ENCODE results near the gene DMC1.

Gene DMC1

DNA sequence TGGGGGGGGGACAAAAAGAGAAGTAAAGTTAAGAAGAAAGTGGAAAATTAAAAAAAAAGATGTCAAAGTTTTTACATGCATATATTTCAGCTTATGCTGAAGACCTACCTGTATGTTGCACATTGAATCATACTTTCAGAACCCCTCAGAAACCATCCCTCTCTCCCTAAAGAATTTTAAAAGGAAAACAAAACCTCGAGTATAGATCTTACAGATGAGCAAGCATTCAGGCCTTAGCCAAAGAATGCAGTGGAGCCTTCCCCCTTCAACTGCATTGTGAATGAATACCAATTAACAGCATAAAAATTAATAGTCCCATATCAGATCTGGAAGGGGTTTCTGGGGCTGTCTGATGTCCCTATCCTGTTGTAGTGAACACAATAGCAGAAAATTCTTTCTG is 85.7 kb downstream of the DMC1 start:
- DNase-seq, result no peak
- Histone ChIP-seq H3K36me3 (replicated peaks) (peaks cover 95% of the 10 kb centered on the region), H3K27ac (no peak overlapping the region)

GRCh38 chr22:38482662-38483308 is 87.2 kb downstream of the DMC1 start:
- no peak for DNase-seq
- in situ Hi-C loops (cut with HindIII; ENCODE audit: low pct_ligation_motif_present, low sequenced_read_pairs), result no loop called here
- H3K27ac ChIP-seq, result no peak overlapping the region
- H3K4me3 ChIP-seq (ENCODE audit: low read depth, low read length), result no peak overlapping the region
- peaks cover 89% of the 10 kb centered on the region for H3K36me3 ChIP-seq (replicated peaks)
- TF ChIP-seq CTCF (IDR thresholded peaks at IDR 0.05; ENCODE audit: low read depth, low read length, missing control alignments), result no peak
- no peaks in the 10 kb centered on the region for H3K27me3 ChIP-seq (replicated peaks)

More for the DNA sequence above, 85.7 kb downstream of the DMC1 start:
- no peaks in the 10 kb centered on the region for H3K27me3 ChIP-seq (replicated peaks)
- H3K4me3 ChIP-seq (ENCODE audit: low read depth, low read length), result no peak overlapping the region
- in situ Hi-C loops (cut with HindIII; ENCODE audit: low pct_ligation_motif_present, low sequenced_read_pairs), result no loop called here
- TF ChIP-seq CTCF (IDR thresholded peaks at IDR 0.05; ENCODE audit: low read depth, low read length, missing control alignments), result no peak

DNA sequence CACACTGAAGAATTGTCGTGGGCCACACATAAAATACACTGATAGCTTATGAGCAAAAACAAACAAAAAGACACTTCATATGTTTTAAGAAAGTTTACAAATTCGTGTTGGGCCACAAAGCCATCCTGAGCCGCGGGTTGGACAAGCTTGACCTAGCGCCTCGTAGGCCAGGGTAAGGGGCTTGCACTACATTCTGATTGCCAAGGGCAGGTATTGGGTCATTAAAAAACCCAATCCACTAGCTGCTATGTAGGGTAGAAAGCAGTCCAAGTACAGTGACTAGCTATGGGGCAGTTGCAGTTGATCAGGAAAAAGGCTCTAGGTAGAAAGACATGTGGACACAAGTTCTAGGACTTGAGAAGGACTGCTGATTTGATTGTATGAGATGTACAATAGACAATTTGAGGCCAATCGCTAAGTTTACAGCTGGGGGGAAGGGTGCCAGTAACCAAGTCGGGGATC is 88.1 kb downstream of the DMC1 start:
- DNase-seq, result no peak
- H3K27ac ChIP-seq, result no peak overlapping the region
- peaks cover 89% of the 10 kb centered on the region for H3K36me3 ChIP-seq (replicated peaks)
- no peak for TF ChIP-seq CTCF (IDR thresholded peaks at IDR 0.05; ENCODE audit: low read depth, low read length, missing control alignments)
- in situ Hi-C loops (cut with HindIII; ENCODE audit: low pct_ligation_motif_present, low sequenced_read_pairs), result no loop called here
- H3K4me3 ChIP-seq (ENCODE audit: low read depth, low read length), result no peak overlapping the region
- H3K27me3 ChIP-seq (replicated peaks), result no peaks in the 10 kb centered on the region

- H3K27ac ChIP-seq, result no peak overlapping the region
- H3K27me3 ChIP-seq (replicated peaks), result no peaks in the 10 kb centered on the region
- no peak overlapping the region for H3K4me3 ChIP-seq (ENCODE audit: low read depth, low read length)
- no peak for DNase-seq
- no peak for TF ChIP-seq CTCF (IDR thresholded peaks at IDR 0.05; ENCODE audit: low read depth, low read length, missing control alignments)
- in situ Hi-C loops (cut with HindIII; ENCODE audit: low pct_ligation_motif_present, low sequenced_read_pairs), result no loop called here
- peaks cover 85% of the 10 kb centered on the region for H3K36me3 ChIP-seq (replicated peaks)
These were observed 88.7 kb downstream of the DMC1 start for GRCh38 chr22:38481162-38481870.

- in situ Hi-C loops (cut with HindIII; ENCODE audit: low pct_ligation_motif_present, low sequenced_read_pairs), result no loop called here
- H3K36me3 ChIP-seq (replicated peaks), result peaks cover 83% of the 10 kb centered on the region
- no peak overlapping the region for H3K4me3 ChIP-seq (ENCODE audit: low read depth, low read length)
- no peak for DNase-seq
- H3K27me3 ChIP-seq (replicated peaks), result no peaks in the 10 kb centered on the region
- no peak for TF ChIP-seq CTCF (IDR thresholded peaks at IDR 0.05; ENCODE audit: low read depth, low read length, missing control alignments)
- H3K27ac ChIP-seq, result no peak overlapping the region
These were observed 90.7 kb downstream of the DMC1 start for GRCh38 chr22:38479096-38479837.

Measured in brain microvascular endothelial cell (primary cell).